ENCODE data around the gene KCNJ6.

DNA sequence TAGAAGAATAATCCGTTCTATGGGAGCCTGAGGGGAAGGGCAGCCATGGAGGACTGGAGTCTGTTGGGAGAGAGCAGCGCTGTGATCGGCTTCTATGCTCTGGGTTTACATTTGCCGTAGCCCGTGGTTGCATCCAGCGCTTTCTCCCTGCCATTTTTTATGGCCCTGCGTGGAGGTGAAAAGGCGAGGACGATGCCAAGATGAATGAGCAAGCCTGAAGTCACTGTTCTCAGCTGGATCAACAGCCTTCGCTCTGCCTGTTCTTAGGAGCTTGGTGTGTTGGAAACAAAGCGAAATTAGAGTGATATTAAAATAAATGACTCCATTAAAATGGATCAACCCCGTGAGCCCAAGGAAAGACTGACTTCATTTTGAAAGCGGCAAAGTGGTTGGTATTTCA, 120.2 kb downstream of the KCNJ6 start:
- TF ChIP-seq, protein P1, sequence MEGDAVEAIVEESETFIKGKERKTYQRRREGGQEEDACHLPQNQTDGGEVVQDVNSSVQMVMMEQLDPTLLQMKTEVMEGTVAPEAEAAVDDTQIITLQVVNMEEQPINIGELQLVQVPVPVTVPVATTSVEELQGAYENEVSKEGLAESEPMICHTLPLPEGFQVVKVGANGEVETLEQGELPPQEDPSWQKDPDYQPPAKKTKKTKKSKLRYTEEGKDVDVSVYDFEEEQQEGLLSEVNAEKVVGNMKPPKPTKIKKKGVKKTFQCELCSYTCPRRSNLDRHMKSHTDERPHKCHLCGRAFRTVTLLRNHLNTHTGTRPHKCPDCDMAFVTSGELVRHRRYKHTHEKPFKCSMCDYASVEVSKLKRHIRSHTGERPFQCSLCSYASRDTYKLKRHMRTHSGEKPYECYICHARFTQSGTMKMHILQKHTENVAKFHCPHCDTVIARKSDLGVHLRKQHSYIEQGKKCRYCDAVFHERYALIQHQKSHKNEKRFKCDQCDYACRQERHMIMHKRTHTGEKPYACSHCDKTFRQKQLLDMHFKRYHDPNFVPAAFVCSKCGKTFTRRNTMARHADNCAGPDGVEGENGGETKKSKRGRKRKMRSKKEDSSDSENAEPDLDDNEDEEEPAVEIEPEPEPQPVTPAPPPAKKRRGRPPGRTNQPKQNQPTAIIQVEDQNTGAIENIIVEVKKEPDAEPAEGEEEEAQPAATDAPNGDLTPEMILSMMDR (IDR thresholded peaks at IDR 0.05; ENCODE audit: low read depth, low read length), result no peak
- TF ChIP-seq EZH2phosphoT487 (IDR thresholded peaks at IDR 0.05; ENCODE audit: low read depth), result no peak
